Effector CD4-positive, alpha-beta T cell (primary cell): ENCODE data around the gene CGRRF1.

Experiments used
- DNase-seq: peaks from one replicate; pipeline ENCODE4 v3.0.0-alpha.2; 2020

CGRRF1 gene

DNA sequence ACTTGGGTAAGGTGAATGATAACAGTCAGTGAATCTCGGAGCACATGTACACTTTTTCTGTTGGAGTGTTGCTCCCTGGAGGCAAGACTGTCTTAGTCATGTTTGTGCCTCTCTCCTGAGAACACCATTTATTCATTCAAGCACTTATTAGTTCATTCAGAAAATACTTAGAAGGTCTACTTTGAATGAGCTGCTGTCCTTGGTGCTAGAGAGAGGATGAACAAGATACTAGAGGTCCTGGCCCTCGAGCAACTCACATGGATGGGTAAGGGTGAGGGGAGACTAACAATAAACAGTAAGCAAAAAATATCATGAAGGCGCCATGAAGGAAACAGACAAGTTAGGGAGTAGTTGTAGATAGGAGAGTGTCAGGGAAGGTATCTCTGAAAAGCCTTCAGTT, 40.2 kb downstream of the CGRRF1 start:
- no peak for DNase-seq

DNA sequence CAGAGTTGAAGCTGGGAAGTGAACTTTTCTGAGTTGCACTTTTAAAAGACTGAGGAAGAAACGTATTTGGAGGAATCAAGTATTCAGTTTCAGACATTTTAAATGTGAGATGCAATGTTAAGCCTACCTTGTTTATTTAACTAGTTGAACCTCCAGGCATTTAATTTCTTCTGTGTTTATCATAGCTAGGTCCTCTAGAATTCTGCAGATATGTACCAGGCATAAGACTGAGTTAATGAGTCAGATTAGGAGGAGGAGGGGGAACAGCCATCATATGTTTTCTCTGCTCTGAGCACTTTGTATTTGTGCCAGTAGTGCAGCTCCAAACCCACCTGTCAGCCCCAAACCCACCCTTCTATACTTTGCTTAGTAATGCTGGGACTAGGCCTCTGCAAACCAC, 40.8 kb downstream of the CGRRF1 start:
- no peak for DNase-seq

DNA sequence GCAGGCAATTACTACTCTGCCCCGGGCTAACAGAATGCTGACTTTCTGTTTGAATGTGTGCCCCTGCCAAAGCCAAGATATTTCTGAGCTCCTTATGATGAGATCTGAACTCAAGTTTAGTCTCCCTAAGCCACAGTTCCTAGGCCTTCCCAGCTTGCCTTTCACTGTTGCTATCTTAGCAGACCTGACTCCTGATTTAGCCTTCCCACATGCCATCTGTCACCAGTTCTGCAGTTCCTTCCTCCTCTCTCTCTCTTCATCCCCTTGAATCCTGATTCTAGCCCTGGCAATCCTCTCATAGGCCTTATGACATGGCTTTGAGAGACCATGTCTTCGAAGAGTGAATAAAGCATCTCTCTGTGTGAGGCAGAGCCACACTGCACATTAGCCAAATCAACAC, 44.7 kb downstream of the CGRRF1 start:
- no peak for DNase-seq

DNA sequence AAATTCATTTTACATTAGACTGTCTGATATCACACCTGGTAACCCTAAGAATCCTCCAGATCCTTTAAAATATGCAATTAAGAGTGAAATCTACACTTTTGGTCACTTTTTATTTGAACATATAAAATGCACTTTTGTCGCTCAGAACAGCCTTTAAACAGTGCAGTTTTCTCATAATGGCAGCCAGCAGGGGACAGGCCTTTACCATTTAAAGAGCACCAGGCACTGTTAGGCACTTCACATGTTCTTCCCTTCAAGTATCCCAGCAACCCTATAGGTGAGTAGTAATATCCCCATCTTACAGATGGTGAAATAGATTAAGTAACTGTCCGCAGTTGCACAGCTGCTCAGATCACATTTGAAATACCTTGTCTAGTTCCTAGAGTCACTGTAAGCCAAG, 45.9 kb downstream of the CGRRF1 start:
- DNase-seq: no peak

DNA sequence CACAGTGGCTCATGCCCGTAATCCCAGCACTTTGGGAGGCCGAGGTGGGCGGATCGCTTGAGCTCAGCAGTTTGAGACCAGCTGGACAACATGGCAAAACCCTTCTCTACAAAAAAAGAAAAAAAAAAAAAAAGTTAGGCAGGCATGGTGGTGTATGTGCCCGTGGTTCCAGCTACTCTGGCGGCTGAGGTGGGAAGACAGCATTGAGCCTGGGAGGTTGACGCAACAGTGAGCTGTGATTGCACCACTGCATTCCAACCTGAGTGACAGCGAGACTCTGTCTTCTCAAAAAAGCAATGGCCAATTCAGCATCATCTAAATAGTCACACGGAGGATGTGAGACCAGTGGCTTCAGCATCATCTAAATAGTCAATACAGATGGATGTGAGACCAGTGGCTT, 46.8 kb downstream of the CGRRF1 start:
- no peak for DNase-seq

DNA sequence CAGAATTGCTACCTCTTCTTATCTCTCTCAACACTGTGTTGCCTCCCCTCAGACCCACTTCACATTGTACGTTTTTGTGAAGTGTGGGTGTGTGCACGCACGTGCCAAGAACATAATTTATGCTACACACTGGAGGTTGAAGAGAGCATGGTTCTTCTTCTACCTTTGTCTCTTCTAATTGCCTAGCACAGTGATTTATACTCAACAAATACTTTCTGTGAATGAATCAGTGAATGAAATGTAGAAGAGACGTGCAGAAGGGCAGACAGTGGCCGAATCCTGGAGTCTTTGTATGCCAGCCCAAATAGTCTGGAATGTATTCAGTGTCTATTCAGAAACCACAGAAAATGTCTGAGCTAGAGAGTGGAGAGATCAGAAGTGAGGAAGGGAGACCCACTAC, 52.6 kb downstream of the CGRRF1 start:
- DNase-seq: no peak

DNA sequence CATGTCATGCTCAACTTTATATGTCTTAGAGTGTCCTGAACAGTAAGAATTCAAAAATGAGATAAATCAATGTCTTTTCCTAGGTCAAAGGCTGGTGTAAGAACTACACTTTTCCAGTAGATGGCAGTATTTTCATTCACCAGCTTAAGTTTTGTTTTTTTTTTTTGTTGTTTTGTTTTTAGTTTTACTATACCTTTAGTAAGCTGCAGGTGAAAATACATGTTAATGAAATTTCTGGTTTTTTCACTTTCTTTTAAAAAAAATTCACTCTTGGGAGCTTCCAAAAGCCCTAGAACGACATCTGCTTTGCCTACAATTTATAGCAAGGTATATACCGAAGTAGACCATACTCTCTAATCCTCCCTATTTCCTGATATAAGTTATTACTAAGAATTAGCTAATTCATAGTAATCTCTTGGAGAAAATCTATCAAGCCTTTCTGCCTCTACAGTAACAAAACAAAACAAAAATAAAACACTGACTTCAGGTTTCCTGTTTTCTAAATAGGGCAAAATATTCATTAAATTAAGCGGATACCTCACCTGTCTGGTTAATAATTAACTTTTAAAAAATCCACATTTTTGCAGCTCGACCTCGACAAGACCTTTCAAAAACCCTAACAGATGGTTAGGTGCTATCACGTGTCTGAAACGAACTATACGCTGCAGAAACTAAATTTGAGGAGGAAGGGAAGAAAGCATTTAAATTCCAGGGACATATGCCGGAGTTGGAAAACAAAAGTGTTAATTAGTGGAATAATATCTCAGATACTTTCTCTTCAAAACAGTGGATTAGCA, 54.6 kb downstream of the CGRRF1 start:
- DNase-seq: no peak

DNA sequence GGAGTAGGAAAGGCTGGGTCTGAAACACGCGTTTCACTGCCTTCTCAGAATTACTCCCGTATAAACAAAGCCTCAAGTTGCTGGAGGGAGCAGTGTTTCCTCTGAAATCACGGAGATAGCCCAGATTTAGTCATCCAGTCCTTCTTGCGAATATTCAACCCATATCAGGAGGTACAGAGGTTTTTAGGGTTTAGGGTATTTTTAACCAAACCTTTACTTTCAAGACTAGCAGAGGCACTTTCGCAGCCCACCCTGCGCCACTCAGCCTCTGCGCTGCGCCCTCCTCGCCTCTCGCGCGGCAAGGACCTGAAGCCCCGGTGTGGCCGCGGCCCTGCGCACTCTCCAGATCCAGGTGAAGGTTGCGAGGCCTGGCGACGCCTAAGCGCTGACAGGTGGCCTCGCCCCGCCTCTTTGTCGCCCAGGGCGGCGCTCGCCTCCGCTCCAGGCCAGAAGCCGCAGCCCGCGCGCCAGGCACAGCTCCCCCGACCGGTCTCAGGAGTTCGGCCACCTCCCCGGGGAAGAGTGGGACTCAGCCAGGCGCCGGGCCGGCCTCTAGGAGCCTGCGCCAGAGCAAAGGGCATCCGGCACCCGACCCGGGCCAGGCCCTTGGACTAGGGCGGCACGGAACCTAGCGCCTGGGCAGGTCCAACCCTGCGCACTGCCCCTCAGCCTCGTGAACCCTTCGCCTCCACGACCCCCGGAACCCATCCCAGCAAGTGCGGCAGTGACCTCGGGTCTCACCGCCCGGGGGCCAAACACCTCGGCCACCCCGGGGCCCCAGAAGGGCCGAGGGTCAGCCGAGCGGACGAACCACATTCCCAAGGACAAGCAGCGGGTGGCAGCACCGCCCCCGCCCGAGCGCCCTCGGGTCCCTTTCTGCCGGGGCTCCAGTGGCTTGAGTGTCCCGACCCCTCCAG, 55.4 kb downstream of the CGRRF1 start:
- DNase-seq: peak; percentile 35

DNA sequence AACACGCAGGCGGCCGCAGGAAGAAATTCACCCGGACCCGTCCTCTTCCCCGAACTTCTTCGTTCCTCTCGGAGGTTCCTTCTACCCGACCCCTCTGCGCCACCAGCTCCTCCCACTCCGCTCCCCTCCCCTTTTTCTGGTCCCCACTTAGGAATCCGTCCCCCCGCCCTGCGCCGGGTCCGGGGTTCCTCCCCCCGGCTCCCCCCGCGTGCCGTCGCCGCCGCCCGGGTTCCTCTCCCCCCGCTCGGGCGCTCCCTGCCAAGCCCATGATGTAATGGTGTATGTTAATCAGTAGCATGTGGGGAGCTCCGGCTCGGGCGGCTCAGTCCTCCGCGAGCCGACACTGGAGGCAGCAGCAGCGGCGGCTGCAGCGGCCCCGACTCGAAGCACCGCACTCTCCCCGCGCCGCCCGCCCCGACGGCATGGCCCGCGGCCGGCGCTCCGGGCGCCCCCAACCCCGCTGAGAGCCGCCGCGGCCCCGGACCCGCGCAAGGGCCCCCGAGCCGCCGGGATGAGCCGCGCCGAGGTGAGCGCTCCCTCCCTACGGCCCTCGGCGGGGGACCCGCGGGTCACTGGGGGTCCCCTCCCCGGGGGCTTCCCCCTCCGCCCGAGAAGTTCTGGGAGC, 56.2 kb downstream of the CGRRF1 start:
- peak; percentile 78 for DNase-seq

DNA sequence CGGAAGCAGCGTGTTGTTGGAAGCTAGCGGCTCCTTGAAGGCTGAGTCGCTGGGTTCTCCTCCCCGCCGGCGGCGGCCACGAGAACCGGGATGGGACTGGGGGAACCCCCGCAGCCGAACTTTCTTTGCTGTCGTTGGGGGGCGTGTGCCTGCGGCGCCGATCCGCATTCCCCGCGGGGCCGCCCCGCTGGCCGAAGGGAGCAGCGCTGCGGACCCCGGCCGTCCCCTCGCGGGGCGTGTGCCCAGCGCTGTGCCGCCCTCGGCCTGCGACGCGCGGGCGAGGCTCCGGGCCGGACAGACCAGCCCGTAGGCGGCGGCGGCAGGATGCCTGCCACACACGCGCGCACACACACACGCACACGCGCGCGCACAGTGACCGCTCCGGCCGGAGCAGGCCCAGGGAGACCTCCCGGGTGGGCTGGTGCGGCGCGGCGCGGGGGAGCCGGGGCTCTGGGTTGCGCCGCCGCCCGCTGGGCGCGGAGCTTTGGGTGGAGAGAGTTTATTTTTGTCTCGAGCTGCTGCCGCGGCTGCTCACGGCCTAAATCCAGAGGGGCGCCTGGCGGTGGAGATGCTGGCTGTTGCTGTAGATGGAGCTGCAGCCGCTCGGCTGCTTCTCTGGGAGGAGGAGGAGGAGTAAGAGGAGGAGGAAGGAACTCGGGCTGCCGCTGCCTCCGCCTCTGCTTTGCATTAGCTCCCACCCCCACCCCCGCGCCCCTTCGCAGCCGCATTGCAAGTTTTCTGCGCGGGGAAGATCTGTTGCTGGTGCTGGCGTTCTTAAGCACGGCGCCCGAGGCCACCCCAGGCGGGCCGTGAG, 56.9 kb downstream of the CGRRF1 start, which contains the start of gene SAMD4A:
Gene SAMD4A, plus strand, starts transcription at position 719 of the 814 bp plus-strand sequence. CDS start 789 bp downstream, outside the sequence.
- peak; percentile 50 for DNase-seq

DNA sequence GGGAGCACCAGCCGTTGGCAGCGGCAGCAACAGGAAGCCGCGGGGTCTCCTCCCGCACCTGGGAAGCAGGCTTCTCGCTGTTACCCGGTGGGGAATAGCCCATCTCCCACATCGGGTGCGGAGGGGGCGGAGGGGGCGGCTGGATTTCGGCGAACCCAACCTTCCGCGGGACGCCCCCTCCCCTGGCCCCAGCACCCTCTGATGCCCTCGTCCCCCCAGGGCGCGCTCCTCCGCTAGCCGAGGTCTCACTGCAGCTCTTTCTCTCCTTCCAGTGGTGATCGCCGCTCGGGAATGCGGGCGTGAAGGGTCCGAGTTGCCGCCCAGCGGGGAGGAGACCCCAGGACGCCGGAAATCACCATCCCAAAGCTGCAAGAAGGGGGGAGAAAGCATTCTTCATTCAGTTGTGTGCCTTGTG, 57.5 kb downstream of the CGRRF1 start:
- DNase-seq: no peak

DNA sequence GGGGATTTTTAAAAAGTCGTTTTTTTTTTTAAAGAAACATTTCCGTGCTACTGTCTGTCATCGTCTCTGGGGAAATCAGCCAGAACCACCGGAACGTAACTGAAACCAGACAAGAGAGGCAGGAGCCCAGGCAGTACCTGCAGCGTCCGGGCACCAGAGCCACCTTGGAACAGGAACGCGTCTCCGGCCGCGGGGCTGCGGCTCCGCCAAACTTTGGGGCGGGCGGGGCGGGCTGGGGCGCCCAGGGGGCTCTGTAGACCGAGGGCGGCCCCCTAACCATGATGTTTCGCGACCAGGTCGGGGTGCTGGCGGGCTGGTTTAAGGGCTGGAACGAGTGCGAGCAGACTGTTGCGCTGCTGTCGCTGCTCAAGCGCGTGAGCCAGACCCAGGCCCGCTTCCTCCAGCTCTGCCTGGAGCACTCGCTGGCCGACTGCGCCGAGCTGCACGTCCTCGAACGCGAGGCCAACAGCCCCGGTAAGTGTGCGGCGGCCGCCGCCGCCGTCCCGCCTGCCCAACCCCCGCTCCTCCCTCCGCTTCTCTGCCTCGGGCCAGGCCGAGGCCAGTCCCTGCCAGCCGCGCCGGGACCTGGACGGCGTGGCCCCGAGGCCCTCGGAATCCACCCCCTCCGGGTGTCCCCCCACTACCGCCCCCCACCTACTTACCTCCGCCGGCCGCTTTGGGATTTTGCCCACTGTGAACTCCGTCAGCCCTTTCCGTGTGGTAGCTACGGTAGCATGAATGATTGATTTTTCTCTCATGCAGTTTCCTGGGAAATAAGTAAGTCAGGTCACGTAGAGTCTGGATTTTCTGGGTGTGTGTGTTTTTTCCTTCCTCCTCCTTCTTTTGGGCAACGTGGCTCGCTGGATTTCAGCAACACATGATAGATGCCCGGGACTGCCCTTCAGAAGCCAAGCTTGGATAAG, 58.2 kb downstream of the CGRRF1 start:
- DNase-seq: peak; percentile 28

DNA sequence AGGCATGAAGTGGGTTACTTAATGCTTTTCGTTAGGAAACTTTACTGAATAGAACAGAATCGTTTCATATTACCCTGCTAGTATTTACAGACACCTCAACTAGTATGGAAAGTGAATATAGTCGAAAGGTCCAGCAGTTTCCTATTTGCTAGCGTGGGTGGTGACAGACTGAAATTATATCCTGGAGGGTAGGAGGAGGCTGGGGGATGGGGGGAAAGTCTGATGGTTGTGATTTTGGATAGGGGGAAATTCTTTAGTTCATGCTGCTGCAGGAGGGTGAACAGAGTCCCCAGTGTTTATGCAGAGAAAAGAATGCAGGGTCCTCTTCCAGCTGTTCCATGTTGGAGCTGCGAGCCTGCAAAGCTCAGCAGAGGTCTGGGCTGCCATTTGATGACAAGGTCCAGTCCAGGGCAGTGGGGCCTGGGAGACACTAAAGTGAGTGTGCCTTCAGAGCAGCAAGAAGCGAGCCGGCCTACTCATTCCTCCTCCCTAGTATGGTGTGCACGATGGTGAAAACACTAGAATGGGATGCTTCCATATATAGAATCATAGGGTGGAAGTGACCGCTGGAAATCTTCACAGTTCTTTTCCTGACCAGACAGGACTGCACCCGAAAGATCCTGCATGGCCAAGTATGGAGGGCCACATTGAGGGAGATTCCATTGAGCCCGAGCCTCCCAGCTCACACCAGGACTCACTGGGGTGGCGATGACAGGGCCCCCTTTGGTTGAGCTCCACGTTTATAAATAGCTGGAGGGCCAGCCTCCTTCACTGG, 59.3 kb downstream of the CGRRF1 start:
- no peak for DNase-seq

DNA sequence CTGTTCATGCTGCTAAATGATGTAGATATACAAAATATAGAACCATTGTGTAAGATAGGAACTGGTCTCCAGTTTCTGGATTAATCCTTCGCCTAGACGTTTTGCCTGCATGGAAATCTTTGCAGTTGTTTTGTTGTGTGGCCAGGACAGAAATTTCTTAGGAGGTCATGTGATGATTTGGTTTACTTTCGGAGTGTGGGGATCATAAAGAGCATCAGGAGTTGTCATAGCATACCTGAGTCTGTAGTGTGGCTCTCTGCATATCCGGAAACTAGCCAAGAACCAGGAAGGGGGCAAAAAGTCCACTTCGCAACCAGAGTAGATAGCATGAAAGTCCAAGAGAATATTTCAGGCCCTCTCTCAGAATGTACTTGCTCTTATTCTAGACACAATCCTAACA, 60.3 kb downstream of the CGRRF1 start:
- no peak for DNase-seq

DNA sequence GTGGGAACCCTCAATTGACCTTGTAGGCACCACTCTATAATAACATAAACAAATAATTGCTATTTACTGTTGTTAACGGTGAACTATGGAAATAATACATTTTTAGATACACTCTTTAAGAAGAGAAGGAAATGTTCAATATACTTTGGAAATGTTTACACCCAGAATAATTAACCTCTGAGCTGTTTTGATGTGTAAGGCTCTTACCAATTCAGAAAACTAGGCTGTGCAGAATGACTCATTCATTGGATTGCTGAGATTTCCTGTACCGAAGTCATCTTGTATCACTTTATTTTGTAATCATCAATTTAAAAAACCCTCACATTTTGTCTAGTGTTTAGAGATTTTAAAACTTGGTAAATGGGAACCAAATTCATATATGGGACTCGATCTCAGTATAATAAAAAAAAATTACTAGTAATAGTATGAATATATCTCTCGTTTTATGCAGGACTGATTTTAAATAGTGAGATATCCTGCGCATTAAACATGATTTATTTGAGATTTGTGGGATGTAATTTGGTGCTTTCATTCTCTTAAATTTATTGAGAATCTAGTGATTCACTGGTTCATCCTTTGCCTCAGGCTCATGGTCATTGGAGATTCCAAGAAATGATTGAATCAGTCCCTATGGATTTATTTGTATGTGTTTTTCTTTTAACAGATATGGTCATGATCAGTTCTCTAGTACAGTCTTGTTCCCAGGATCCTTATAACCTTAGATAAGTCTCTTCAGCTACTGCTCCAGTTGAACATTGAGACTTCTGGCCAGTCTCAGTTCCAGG, 61.1 kb downstream of the CGRRF1 start:
- no peak for DNase-seq

DNA sequence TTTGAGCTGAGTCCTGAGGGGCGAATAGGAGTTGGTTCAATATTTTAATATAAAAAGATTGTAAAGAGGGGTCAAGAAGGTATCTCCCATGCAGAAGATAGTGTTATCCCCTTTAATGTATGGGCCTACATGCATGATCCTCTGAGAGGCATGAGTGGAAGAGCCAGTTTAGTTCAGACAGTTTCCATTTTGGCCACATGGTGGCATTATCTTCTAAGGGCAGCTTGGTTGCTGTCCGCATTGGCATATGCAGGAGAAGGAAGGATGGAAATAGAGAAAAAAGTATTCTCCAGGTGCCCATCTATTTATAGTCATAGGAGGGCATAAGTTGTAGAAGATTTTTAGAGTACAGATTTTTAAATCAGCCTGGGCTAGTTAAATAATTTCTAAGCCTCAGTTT, 62.6 kb downstream of the CGRRF1 start:
- DNase-seq: no peak

DNA sequence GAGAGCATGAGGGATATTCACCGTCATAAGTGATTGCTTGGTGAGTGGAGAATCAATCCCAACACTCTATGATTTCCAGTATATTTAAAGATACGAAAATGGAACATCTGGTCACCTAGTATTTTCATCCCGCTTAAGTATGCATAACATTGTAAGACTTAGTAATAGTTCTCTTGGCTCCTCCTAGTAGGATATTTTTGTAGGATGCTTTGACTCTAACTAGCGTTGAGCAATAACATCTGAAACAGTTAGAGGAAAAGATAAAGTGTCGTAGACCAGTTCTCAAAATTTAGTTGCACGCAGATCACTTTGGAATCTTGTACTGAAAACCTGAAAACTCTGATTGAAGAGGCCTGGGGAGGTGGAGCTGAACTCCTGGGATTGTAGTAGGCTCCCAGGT, 64.8 kb downstream of the CGRRF1 start:
- DNase-seq: no peak

DNA sequence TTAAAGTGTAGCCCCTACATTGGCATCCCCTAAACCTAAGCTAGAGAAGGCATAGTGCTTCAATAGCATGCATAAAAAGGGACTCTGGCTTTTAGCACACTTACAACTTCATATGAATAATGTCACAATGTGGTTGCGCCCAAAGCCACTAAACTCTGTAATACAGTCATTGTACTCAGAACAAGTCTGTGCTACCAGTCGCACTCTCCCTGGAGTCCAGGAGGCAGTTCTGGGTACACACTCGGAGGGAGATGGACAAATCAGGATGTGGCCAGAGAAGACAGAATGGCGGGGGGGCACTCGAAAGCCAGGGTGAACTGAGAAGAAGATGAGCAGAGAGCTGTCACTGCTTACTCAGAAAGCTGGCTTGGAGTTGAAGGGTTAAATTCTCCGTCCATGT, 67.8 kb downstream of the CGRRF1 start:
- no peak for DNase-seq

DNA sequence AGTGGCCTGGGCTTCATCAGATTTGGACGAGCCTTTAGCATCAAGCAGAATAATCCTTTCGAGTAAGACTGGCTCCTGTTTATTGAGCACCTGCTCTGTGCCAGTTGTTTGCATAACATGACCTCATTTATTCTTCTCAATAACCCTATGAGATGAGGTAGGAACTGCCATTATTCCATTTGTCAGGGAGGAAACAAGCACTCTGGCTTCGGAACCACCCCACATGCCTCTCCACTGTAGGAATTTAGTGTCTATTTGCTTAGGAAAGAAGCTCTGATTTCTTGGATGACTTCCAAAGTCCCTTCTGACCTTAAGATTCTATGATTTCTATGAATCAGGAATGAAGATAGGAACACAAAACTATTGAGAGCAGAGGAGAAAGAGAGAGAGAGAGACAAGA, 68.3 kb downstream of the CGRRF1 start:
- DNase-seq: no peak

DNA sequence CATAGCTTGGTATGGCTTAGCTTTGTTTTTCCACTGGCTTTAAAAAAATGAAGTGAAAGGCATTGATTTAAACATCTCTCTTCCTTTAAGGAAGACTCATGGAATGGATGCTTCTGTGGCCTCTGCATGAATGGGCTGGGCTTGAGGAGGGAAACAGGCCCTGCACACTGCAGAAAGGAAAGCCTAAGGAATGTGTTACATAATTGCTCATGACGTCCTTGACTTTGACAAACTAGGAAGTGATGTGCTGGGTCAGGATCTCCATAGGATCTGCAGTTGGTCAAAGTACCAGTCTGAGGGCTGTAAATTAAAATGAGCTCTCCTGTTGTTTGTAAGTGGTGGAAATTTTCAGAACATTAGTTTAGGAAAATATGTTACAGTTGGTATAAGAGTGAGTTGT, 69.9 kb downstream of the CGRRF1 start:
- no peak for DNase-seq
